ENCODE measurements around the gene VAV3.

DNA sequence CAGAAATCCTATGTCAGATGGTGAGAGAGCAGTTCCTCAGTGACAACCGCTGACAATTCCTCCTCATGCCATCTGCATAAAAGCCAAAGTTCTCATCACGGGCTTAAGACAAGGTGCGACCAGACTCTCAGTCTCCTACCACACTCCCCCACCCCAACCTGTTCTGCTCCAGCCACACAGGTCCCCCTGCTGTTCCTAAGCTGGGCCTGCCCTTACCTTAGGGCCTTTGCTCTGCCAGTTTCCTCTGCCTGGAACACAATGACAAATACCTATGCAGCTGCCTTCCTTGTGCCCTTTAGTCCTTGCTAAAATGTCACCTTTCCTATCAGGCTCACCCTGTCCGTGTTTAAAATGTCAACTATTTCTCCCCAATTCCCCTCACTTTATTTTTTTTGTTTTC, 441.9 kb downstream of the VAV3 start:
- TF ChIP-seq, protein P1, sequence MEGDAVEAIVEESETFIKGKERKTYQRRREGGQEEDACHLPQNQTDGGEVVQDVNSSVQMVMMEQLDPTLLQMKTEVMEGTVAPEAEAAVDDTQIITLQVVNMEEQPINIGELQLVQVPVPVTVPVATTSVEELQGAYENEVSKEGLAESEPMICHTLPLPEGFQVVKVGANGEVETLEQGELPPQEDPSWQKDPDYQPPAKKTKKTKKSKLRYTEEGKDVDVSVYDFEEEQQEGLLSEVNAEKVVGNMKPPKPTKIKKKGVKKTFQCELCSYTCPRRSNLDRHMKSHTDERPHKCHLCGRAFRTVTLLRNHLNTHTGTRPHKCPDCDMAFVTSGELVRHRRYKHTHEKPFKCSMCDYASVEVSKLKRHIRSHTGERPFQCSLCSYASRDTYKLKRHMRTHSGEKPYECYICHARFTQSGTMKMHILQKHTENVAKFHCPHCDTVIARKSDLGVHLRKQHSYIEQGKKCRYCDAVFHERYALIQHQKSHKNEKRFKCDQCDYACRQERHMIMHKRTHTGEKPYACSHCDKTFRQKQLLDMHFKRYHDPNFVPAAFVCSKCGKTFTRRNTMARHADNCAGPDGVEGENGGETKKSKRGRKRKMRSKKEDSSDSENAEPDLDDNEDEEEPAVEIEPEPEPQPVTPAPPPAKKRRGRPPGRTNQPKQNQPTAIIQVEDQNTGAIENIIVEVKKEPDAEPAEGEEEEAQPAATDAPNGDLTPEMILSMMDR (IDR thresholded peaks at IDR 0.05) = no peak
- no peak for TF ChIP-seq POLR2A (IDR thresholded peaks at IDR 0.05)
- TF ChIP-seq POLR2AphosphoS5 (IDR thresholded peaks at IDR 0.05) = no peak

Data from transverse colon (tissue), 4 donors.